HL-60 (cell line): ENCODE results near the gene CFAP221.

Experiments used
- DNase-seq, 2 experiments: peaks; one replicate each; pipeline ENCODE4 v3.0.0-alpha.2; 2010 to 2020; ENCODE audit warnings: low read depth in 1 of 2, low spot score in 1 of 2
- H3K27ac ChIP-seq: fragments of 250-450 bp; sonication (Bioruptor Pico); replicated peaks from 2 replicates; pipeline ENCODE4 v1.5.1; 2020; ENCODE audit warnings: mild to moderate bottlenecking, moderate library complexity
- H3K27me3 ChIP-seq: fragments of 250-450 bp; sonication (Bioruptor Pico); 2 replicates; pipeline ENCODE4 v1.5.1; 2021; ENCODE audit warnings: mild to moderate bottlenecking, moderate library complexity; ENCODE audit not compliant: insufficient read depth, poor library complexity, severe bottlenecking
- H3K4me3 ChIP-seq: replicated peaks from 2 replicates; pipeline ENCODE4 v1.5.1; 2011; ENCODE audit warnings: mild to moderate bottlenecking, control low read depth, low read length; ENCODE audit not compliant: insufficient read depth
- GABPA ChIP-seq: IDR thresholded peaks from 2 replicates; pipeline ENCODE4 v1.6.1; 2012; ENCODE audit warnings: low read depth
- POLR2AphosphoS5 ChIP-seq: IDR thresholded peaks from 2 replicates; pipeline ENCODE4 v1.6.1; 2012; ENCODE audit warnings: low read depth
- SPI1 ChIP-seq: IDR thresholded peaks from 2 replicates; pipeline ENCODE4 v1.6.1; 2012; ENCODE audit warnings: low read depth, mild to moderate bottlenecking, borderline replicate concordance
- TF ChIP-seq, protein P1 (sequence below): IDR thresholded peaks from one replicate; pipeline ENCODE4 v1.5.1; 2011; ENCODE audit warnings: low read length, control low read depth, inconsistent platforms; ENCODE audit not compliant: insufficient read depth
- TF ChIP-seq, protein P2 (sequence below): IDR thresholded peaks from 2 replicates; pipeline ENCODE4 v1.6.1; 2012; ENCODE audit warnings: low read depth; ENCODE audit not compliant: insufficient replicate concordance

Gene CFAP221

DNA sequence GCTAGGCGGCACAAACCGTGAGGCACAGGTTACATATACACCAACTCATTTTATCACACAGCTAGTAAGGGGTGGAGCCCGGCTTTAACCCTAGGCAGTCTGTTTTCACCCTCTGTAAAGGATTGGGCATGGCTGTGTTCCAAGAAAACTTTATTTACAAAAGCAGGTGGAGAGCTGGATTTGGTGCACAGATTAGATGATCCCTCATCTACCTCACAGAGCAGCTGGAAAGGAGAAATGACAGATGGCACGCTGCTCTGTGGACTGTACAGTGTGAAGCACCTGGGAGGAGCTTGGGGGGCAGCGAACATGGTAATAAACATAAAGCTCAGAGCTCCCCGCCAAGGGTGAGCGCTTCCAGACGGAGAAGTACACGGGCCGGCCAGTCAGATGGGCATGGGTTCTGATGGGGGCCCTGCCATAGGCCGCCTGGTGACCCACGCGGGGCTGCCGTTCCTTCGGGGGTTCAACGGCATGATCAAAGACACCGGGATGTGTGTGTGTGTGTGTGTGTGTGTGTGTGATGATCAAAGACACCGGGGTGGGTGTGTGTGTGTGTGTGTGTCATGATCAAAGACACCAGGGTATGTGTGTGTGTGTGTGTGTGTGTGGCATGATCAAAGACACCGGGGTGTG is 133.9 kb downstream of the CFAP221 start:
- no peak for TF ChIP-seq POLR2AphosphoS5
- TF ChIP-seq, protein P1, sequence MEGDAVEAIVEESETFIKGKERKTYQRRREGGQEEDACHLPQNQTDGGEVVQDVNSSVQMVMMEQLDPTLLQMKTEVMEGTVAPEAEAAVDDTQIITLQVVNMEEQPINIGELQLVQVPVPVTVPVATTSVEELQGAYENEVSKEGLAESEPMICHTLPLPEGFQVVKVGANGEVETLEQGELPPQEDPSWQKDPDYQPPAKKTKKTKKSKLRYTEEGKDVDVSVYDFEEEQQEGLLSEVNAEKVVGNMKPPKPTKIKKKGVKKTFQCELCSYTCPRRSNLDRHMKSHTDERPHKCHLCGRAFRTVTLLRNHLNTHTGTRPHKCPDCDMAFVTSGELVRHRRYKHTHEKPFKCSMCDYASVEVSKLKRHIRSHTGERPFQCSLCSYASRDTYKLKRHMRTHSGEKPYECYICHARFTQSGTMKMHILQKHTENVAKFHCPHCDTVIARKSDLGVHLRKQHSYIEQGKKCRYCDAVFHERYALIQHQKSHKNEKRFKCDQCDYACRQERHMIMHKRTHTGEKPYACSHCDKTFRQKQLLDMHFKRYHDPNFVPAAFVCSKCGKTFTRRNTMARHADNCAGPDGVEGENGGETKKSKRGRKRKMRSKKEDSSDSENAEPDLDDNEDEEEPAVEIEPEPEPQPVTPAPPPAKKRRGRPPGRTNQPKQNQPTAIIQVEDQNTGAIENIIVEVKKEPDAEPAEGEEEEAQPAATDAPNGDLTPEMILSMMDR, result no peak
- TF ChIP-seq SPI1, result no peak
- TF ChIP-seq, protein P2, sequence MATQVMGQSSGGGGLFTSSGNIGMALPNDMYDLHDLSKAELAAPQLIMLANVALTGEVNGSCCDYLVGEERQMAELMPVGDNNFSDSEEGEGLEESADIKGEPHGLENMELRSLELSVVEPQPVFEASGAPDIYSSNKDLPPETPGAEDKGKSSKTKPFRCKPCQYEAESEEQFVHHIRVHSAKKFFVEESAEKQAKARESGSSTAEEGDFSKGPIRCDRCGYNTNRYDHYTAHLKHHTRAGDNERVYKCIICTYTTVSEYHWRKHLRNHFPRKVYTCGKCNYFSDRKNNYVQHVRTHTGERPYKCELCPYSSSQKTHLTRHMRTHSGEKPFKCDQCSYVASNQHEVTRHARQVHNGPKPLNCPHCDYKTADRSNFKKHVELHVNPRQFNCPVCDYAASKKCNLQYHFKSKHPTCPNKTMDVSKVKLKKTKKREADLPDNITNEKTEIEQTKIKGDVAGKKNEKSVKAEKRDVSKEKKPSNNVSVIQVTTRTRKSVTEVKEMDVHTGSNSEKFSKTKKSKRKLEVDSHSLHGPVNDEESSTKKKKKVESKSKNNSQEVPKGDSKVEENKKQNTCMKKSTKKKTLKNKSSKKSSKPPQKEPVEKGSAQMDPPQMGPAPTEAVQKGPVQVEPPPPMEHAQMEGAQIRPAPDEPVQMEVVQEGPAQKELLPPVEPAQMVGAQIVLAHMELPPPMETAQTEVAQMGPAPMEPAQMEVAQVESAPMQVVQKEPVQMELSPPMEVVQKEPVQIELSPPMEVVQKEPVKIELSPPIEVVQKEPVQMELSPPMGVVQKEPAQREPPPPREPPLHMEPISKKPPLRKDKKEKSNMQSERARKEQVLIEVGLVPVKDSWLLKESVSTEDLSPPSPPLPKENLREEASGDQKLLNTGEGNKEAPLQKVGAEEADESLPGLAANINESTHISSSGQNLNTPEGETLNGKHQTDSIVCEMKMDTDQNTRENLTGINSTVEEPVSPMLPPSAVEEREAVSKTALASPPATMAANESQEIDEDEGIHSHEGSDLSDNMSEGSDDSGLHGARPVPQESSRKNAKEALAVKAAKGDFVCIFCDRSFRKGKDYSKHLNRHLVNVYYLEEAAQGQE, result no peak
- no peak for TF ChIP-seq GABPA
- no peaks in the 10 kb centered on the region for H3K27me3 ChIP-seq
- no peak overlapping the region for H3K4me3 ChIP-seq
- H3K27ac ChIP-seq, result no peak overlapping the region
- DNase-seq, result no peak

DNA sequence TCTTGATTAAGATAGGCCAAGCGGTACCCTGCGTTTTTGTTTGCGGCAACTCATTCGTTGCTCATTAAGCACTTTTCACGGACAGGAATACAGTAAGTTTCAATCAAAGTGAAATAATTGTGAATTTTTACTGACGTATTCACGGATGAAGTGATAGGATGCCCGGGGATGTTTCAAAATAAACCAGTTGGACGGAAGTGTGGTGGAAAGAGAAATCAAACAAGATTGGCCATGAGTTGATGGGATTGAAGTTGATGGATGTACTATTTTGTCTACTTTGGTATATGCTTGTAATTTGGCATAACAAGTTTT is 135.2 kb downstream of the CFAP221 start:
- TF ChIP-seq GABPA, result no peak
- TF ChIP-seq, protein P1, result no peak
- no peak for TF ChIP-seq SPI1
- TF ChIP-seq, protein P2, result no peak
- no peak for TF ChIP-seq POLR2AphosphoS5
- no peak for DNase-seq
- Histone ChIP-seq H3K27me3 (no peaks in the 10 kb centered on the region), H3K4me3 (peak overlapping the region; percentile 98), H3K27ac (peak overlapping the region; percentile 61)

DNA sequence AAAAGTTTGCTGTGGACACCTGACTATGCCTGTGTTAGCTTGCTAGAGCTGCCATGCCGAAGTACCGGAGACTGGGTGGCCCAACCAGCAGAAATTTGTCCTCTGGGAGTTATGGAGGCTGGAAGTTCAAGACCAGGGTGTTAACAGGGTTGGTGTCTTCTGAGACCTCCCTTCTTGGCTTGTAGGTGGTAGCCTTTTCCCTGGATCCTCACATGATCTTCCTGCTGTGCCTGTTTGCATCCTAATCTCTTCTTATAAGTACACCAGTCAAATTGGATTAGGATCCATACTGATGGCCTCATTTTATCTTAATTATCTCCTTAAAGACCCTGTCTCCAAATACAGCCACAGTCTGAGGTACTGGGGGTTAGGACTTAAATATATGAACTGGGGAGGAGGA is 135.6 kb downstream of the CFAP221 start:
- Histone ChIP-seq H3K27ac (no peak overlapping the region; the same call in 1 of the 2 replicates), H3K4me3 (peak overlapping the region; percentile 98), H3K27me3 (no peaks in the 10 kb centered on the region)
- DNase-seq, result no peak
- TF ChIP-seq SPI1 (no peak), GABPA (no peak), POLR2AphosphoS5 (no peak)
- TF ChIP-seq, protein P2, result no peak
- TF ChIP-seq, protein P1, result no peak
